OCI-LY3 (cell line): Measurements from ENCODE around the gene SYNRG.

Experiments used
- H2AFZ ChIP-seq: fragments of 200-600, 300-600 bp; shearing (Covaris generic); 2 replicates; pipeline ENCODE4 v1.6.0; 2014; ENCODE audit warnings: antibody characterized with exemption, low read depth, low read length
- H3K27ac ChIP-seq: fragments of 200-600, 300-600 bp; sonication (generic); 2 replicates; pipeline ENCODE4 v1.5.1; 2014; ENCODE audit warnings: mild to moderate bottlenecking, low read length, moderate library complexity, mixed read lengths
- H3K27me3 ChIP-seq: fragments of 200-600, 300-600 bp; sonication (generic); 2 replicates; pipeline ENCODE4 v1.6.1; 2014; ENCODE audit warnings: low read depth, low read length, mixed read lengths
- H3K36me3 ChIP-seq: fragments of 200-600, 300-600 bp; sonication (generic); replicated peaks from 2 replicates; pipeline ENCODE3; 2014; ENCODE audit warnings: low read depth, low read length, mixed read lengths
- H3K4me1 ChIP-seq: fragments of 300-600, 200-600 bp; sonication (generic); 2 replicates; pipeline ENCODE4 v1.6.1; 2014; ENCODE audit warnings: low read length, mixed read lengths
- H3K4me2 ChIP-seq: fragments of 200-600, 300-600 bp; sonication (generic); 2 replicates; pipeline ENCODE4 v1.6.1; 2014; ENCODE audit warnings: low read length, mixed read lengths
- H3K4me3 ChIP-seq: fragments of 300-600, 200-600 bp; sonication (generic); 2 replicates; pipeline ENCODE4 v1.5.1; 2014; ENCODE audit warnings: antibody characterized with exemption, mild to moderate bottlenecking, low read length, moderate library complexity
- H3K79me2 ChIP-seq: fragments of 300-600, 200-600 bp; shearing (Covaris generic); 2 replicates; pipeline ENCODE4 v1.6.1; 2014; ENCODE audit warnings: mild to moderate bottlenecking, low read length, mixed read lengths
- H3K9ac ChIP-seq: fragments of 300-600, 200-600 bp; shearing (Covaris generic); 2 replicates; pipeline ENCODE4 v1.6.0; 2014; ENCODE audit warnings: mild to moderate bottlenecking, low read length, moderate library complexity
- H3K9me3 ChIP-seq: fragments of 200-600, 300-600 bp; shearing (Covaris generic); 2 replicates; pipeline ENCODE4 v1.6.1; 2014; ENCODE audit warnings: low read length, mixed read lengths; ENCODE audit not compliant: insufficient read depth
- H4K20me1 ChIP-seq: fragments of 200-600, 300-600 bp; sonication (generic); 2 replicates; pipeline ENCODE4 v1.6.1; 2016; ENCODE audit warnings: low read length, mixed read lengths; ENCODE audit not compliant: insufficient read depth
- EZH2phosphoT487 ChIP-seq: fragments of 200-600 bp; shearing (Covaris generic); IDR thresholded peaks from 2 replicates; pipeline ENCODE4 v1.6.1; 2018; ENCODE audit warnings: antibody characterized with exemption, mixed run types, low read depth
- TF ChIP-seq, protein P1 (sequence below): fragments of 200-600, 300-600 bp; sonication (generic); IDR thresholded peaks from 2 replicates; pipeline ENCODE4 v1.5.1; 2014; ENCODE audit warnings: antibody characterized with exemption, low read length, low read depth

Gene SYNRG

DNA sequence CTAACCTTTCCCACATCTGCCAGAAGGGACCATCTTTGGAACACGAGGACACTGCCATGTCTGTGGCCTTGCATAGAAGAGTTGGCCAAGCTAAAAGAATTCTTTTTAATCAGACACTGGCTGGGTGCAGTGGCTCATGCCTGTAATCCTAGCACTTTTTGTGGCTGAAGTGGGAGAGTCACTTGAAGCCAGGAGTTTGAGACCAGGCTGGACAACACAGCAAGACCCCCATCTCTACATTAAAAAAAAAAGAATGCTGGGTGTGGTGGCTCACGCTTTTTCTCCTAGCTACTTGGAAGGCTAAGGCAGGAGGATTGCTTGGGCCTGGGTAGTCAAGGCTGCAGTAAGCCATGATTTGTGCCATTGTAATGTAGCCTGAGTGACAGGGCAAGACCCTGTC is 128.8 kb downstream of the SYNRG start:
- Histone ChIP-seq H3K4me2 (no peak overlapping the region), H3K9me3 (no peaks in the 10 kb centered on the region), H3K79me2 (no peaks in the 10 kb centered on the region), H3K27me3 (no peaks in the 10 kb centered on the region), H4K20me1 (no peaks in the 10 kb centered on the region), H3K4me1 (peaks cover 9% of the 10 kb centered on the region), H3K27ac (no peak overlapping the region), H2AFZ (no peak overlapping the region), H3K36me3 (peaks cover 28% of the 10 kb centered on the region), H3K9ac (no peak overlapping the region), H3K4me3 (no peak overlapping the region)
- TF ChIP-seq EZH2phosphoT487: no peak
- TF ChIP-seq, protein P1, sequence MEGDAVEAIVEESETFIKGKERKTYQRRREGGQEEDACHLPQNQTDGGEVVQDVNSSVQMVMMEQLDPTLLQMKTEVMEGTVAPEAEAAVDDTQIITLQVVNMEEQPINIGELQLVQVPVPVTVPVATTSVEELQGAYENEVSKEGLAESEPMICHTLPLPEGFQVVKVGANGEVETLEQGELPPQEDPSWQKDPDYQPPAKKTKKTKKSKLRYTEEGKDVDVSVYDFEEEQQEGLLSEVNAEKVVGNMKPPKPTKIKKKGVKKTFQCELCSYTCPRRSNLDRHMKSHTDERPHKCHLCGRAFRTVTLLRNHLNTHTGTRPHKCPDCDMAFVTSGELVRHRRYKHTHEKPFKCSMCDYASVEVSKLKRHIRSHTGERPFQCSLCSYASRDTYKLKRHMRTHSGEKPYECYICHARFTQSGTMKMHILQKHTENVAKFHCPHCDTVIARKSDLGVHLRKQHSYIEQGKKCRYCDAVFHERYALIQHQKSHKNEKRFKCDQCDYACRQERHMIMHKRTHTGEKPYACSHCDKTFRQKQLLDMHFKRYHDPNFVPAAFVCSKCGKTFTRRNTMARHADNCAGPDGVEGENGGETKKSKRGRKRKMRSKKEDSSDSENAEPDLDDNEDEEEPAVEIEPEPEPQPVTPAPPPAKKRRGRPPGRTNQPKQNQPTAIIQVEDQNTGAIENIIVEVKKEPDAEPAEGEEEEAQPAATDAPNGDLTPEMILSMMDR: no peak

DNA sequence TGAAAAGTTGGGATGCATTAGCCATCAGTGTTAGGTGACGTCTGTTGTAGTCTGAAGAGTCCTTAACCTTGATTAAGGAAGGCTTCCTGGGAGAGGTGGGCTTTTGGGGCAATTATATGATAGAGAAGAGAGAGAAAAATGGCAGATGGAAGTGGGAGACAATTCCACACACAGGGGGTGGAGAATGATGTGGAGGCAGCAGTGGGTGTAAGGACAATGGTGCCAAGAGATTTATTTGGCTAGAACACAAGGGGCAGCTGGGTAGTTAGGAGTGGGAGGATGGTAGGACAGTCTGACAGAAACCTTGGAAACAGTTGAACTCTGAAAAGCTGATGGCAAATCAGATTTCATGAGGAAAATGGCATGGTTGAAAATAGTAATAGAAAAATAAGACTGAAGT is 130.2 kb downstream of the SYNRG start:
- no peak overlapping the region for H3K4me3 ChIP-seq
- H3K27ac ChIP-seq: no peak overlapping the region
- no peaks in the 10 kb centered on the region for H3K27me3 ChIP-seq
- no peak overlapping the region for H2AFZ ChIP-seq
- peaks cover 9% of the 10 kb centered on the region for H3K4me1 ChIP-seq
- TF ChIP-seq, protein P1: no peak
- no peak overlapping the region for H3K4me2 ChIP-seq
- H3K9ac ChIP-seq: no peak overlapping the region
- H3K36me3 ChIP-seq: peaks cover 32% of the 10 kb centered on the region
- no peaks in the 10 kb centered on the region for H3K79me2 ChIP-seq
- H3K9me3 ChIP-seq: no peaks in the 10 kb centered on the region
- H4K20me1 ChIP-seq: no peaks in the 10 kb centered on the region

DNA sequence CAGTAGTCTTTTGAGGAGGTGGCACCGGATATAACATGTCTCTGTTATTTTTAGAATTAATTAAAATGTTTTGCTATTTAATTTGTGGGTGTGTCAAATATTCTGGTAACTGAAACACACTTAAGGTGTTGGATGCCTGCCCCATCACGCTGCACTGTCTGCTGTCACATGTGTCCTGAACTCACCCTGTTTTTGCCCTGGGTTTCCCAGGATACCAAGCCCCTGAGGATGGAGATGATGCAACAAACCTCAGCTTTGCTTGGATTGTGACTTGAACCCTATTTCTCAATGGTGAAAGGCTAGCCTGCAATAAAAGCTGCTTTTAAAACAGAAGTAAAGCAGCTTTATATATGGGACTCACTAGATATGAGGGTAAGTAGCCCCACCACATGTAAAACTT is 131.0 kb downstream of the SYNRG start:
- Histone ChIP-seq H3K9ac (no peak overlapping the region), H3K4me2 (no peak overlapping the region), H4K20me1 (no peaks in the 10 kb centered on the region), H3K27me3 (no peaks in the 10 kb centered on the region), H3K4me3 (no peak overlapping the region), H3K27ac (no peak overlapping the region), H3K79me2 (no peaks in the 10 kb centered on the region), H3K4me1 (peaks cover 2% of the 10 kb centered on the region), H3K9me3 (no peaks in the 10 kb centered on the region), H3K36me3 (peaks cover 40% of the 10 kb centered on the region), H2AFZ (no peak overlapping the region)
- TF ChIP-seq, protein P1: no peak
- TF ChIP-seq EZH2phosphoT487: no peak

DNA sequence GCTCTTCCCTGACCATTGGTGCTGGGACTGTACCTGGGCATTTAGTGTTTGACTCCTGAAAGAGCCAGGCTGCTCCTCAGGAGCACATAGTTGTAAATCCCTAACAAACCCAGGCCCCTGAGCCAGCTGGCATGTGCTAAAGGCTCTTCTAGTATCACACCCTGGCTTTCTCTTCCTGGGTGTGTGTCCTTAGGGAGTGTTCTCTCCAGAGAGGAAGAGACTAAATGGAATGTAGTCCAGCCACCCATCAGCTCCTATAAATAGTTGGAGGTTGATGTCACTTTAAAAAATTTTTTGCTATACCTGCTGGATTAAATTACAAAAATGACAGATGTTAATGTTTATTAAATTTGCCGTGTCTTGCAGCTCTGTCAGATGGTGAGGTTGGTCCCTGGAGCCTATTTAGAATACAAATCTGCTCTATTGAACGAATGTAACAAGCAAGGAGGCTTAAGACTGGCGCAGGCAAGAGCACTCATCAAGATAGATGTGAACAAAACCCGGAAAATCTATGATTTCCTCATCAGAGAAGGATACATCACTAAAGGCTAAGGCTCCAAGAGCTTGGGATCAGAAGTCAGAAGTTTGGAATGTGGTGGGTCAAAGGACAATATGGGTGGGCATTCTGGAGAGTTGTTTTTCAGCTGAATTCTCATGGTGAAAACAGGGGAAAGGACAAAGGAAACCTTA is 132.6 kb downstream of the SYNRG start:
- Histone ChIP-seq H3K27ac (no peak overlapping the region), H3K4me1 (no peaks in the 10 kb centered on the region), H3K4me2 (no peak overlapping the region), H2AFZ (no peak overlapping the region), H3K9ac (no peak overlapping the region), H3K27me3 (no peaks in the 10 kb centered on the region), H3K79me2 (no peaks in the 10 kb centered on the region), H3K36me3 (peaks cover 41% of the 10 kb centered on the region), H4K20me1 (no peaks in the 10 kb centered on the region), H3K4me3 (no peak overlapping the region), H3K9me3 (no peaks in the 10 kb centered on the region)
- TF ChIP-seq, protein P1: no peak
- no peak for TF ChIP-seq EZH2phosphoT487
